Testis (tissue), 2 donors: Measurements from ENCODE around the gene CLPSL1.

ENCODE experiments used
- CTCF ChIP-seq, 3 experiments: fragments of 450-650 bp in 2 of 3; fragments of 200-600 bp in 1 of 3; sonication (generic) in 1 of 3; IDR thresholded peaks; one replicate each; pipeline ENCODE4 v1.5.1; 2016 to 2019; ENCODE audit warnings: antibody characterized with exemption in 3 of 3, mild to moderate bottlenecking in 2 of 3, moderate library complexity in 1 of 3
- POLR2A ChIP-seq: fragments of 450-650 bp; IDR thresholded peaks from one replicate; pipeline ENCODE4 v1.6.1; 2017; ENCODE audit warnings: antibody characterized with exemption, mild to moderate bottlenecking, moderate library complexity

- TF ChIP-seq CTCF (IDR thresholded peaks at IDR 0.05) (no peak), POLR2A (no peak)
These were observed 47.2 kb upstream of the CLPSL1 start for GRCh38 chr6:35733633-35734032.
